Parathyroid adenoma (tissue), 2 donors: ENCODE data around the gene LRIG1.

Experiments
- H2AFZ ChIP-seq: fragments of 300-600 bp; sonication (generic); one replicate; pipeline ENCODE4 v1.7.0; 2017; ENCODE audit warnings: antibody characterized with exemption, mild to moderate bottlenecking
- H3K27ac ChIP-seq: fragments of 300-600 bp; sonication (generic); one replicate; pipeline ENCODE4 v1.7.0; 2017
- H3K27me3 ChIP-seq: fragments of 300-600 bp; sonication (generic); one replicate; pipeline ENCODE4 v1.7.0; 2017; ENCODE audit warnings: low read length; ENCODE audit not compliant: control insufficient read depth, insufficient read depth
- H3K36me3 ChIP-seq: fragments of 300-600 bp; sonication (generic); one replicate; pipeline ENCODE4 v1.7.0; 2017; ENCODE audit warnings: low read length; ENCODE audit not compliant: control insufficient read depth, insufficient read depth
- H3K4me1 ChIP-seq: fragments of 300-600 bp; sonication (generic); one replicate; pipeline ENCODE4 v1.7.0; 2017; ENCODE audit warnings: control low read depth
- H3K4me2 ChIP-seq: fragments of 300-600 bp; sonication (generic); one replicate; pipeline ENCODE4 v1.7.0; 2017; ENCODE audit warnings: low read length
- H3K4me3 ChIP-seq: fragments of 300-600 bp; sonication (generic); one replicate; pipeline ENCODE4 v1.7.0; 2017; ENCODE audit warnings: low read depth, low read length
- H3K79me2 ChIP-seq: fragments of 300-600 bp; sonication (generic); one replicate; pipeline ENCODE4 v1.7.0; 2017; ENCODE audit warnings: control low read depth
- H3K9ac ChIP-seq: fragments of 300-600 bp; sonication (generic); one replicate; pipeline ENCODE4 v1.7.0; 2017; ENCODE audit warnings: mild to moderate bottlenecking
- H3K9me3 ChIP-seq: fragments of 300-600 bp; sonication (generic); one replicate; pipeline ENCODE4 v1.7.0; 2017; ENCODE audit warnings: low read length; ENCODE audit not compliant: control insufficient read depth
- TF ChIP-seq, protein P1 (sequence below): fragments of 300-600 bp; sonication (generic); IDR thresholded peaks from one replicate; pipeline ENCODE4 v1.7.0; 2017; ENCODE audit warnings: antibody characterized with exemption, mild to moderate bottlenecking
- donor health status: primary hyperparathyroidism.

LRIG1 gene

GRCh38 chr3:66416556-66417304, 84.1 kb downstream of the LRIG1 start:
- Histone ChIP-seq H3K36me3 (no peaks in the 10 kb centered on the region), H3K4me3 (no peak overlapping the region), H3K27ac (no peak overlapping the region), H3K4me2 (no peak overlapping the region), H3K27me3 (no peaks in the 10 kb centered on the region), H3K79me2 (peaks cover 3% of the 10 kb centered on the region), H3K9me3 (no peaks in the 10 kb centered on the region), H3K4me1 (peaks cover 7% of the 10 kb centered on the region), H2AFZ (no peak overlapping the region), H3K9ac (no peak overlapping the region)
- TF ChIP-seq, protein P1, sequence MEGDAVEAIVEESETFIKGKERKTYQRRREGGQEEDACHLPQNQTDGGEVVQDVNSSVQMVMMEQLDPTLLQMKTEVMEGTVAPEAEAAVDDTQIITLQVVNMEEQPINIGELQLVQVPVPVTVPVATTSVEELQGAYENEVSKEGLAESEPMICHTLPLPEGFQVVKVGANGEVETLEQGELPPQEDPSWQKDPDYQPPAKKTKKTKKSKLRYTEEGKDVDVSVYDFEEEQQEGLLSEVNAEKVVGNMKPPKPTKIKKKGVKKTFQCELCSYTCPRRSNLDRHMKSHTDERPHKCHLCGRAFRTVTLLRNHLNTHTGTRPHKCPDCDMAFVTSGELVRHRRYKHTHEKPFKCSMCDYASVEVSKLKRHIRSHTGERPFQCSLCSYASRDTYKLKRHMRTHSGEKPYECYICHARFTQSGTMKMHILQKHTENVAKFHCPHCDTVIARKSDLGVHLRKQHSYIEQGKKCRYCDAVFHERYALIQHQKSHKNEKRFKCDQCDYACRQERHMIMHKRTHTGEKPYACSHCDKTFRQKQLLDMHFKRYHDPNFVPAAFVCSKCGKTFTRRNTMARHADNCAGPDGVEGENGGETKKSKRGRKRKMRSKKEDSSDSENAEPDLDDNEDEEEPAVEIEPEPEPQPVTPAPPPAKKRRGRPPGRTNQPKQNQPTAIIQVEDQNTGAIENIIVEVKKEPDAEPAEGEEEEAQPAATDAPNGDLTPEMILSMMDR = no peak

- Histone ChIP-seq H3K4me1 (peaks cover 7% of the 10 kb centered on the region), H3K4me3 (no peak overlapping the region), H3K27ac (no peak overlapping the region), H3K27me3 (no peaks in the 10 kb centered on the region), H3K79me2 (no peaks in the 10 kb centered on the region), H3K4me2 (no peak overlapping the region), H3K9me3 (no peaks in the 10 kb centered on the region), H3K9ac (no peak overlapping the region), H2AFZ (no peak overlapping the region), H3K36me3 (no peaks in the 10 kb centered on the region)
- TF ChIP-seq, protein P1 = no peak
These were observed 84.9 kb downstream of the LRIG1 start for GRCh38 chr3:66415867-66416428.

DNA sequence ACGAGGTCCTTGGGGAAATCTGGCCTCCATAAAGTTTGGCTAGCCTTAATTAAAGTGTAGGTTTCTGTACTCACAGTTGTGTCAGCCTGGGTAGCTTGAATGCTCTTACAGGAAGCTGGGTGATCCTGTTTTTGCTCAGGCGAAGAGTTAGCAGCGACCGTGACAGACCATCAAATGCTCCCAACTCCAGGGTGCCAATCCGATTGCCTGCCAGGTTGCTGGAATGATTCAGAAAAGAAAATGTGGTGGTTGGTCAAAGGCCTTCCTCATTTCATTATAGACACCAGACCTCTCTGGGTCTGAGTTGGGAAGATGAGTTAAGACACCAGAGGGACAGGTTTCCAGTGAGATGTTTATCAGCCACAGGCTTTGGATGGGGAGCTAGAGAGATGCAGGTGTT, 86.0 kb downstream of the LRIG1 start:
- peaks cover 7% of the 10 kb centered on the region for H3K4me1 ChIP-seq
- TF ChIP-seq, protein P1 = no peak
- no peak overlapping the region for H2AFZ ChIP-seq
- no peaks in the 10 kb centered on the region for H3K79me2 ChIP-seq
- no peak overlapping the region for H3K9ac ChIP-seq
- no peaks in the 10 kb centered on the region for H3K9me3 ChIP-seq
- no peak overlapping the region for H3K27ac ChIP-seq
- H3K27me3 ChIP-seq = no peaks in the 10 kb centered on the region
- no peak overlapping the region for H3K4me3 ChIP-seq
- H3K36me3 ChIP-seq = no peaks in the 10 kb centered on the region
- no peak overlapping the region for H3K4me2 ChIP-seq

DNA sequence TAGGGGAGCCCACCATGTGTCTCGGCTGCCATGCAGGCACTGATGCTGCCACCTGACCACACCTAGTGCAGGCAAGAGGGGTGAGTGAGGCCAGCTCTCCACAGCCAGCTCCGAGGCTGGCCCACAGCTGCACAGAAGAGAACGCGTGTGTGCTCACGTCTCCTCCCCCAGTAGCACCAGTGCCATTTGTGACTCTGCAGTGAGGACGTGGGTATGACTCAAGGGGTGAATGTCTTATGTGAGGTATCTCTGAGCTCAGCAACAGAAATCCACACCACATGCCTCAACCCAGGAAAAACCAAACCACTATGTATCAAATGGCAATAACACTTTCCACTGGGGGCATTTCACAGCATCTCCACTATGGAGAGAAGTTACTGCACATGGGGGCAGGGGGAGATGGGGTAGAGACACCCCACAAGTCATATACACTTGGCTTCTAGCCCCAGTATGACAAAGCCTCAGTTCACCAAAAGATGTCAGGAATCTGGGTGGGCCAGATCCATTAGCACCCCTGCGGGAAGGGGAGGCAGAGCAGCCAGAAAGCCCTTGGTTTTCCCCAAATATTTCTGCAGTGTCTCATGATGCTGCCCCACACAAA, 87.6 kb downstream of the LRIG1 start:
- Histone ChIP-seq H3K4me1 (peaks cover 7% of the 10 kb centered on the region), H3K4me2 (no peak overlapping the region), H3K79me2 (peaks cover 2% of the 10 kb centered on the region), H3K27ac (no peak overlapping the region), H3K4me3 (no peak overlapping the region), H3K9ac (no peak overlapping the region), H3K9me3 (no peaks in the 10 kb centered on the region), H3K36me3 (no peaks in the 10 kb centered on the region), H2AFZ (no peak overlapping the region), H3K27me3 (no peaks in the 10 kb centered on the region)
- TF ChIP-seq, protein P1 = no peak
